ES-I3 (cell line): ENCODE data around the gene KLRK1.
"Not testable (repeated sequence)": the region's sequence is repeated elsewhere in the genome, so short reads cannot be mapped to it uniquely, and the experiment has no call there.

Experiments
- H3K36me3 ChIP-seq: 2 replicates; pipeline ENCODE4 v1.6.1; 2013; ENCODE audit warnings: mild to moderate bottlenecking, low read length, control low read depth, moderate library complexity; ENCODE audit not compliant: insufficient read depth
- H3K4me1 ChIP-seq: 2 replicates; pipeline ENCODE4 v1.6.1; 2013; ENCODE audit warnings: mild to moderate bottlenecking, control low read depth, low read length; ENCODE audit not compliant: insufficient read depth
- H3K9ac ChIP-seq: 2 replicates; pipeline ENCODE4 v1.6.1; 2013; ENCODE audit warnings: low read depth, mild to moderate bottlenecking, low read length, moderate library complexity
- H3K9me3 ChIP-seq: 2 replicates; pipeline ENCODE4 v1.6.1; 2013; ENCODE audit warnings: mild to moderate bottlenecking, low read length, moderate library complexity; ENCODE audit not compliant: control insufficient read depth, insufficient read depth

Gene KLRK1

GRCh38 chr12:10389904-10390303 is at the start of gene KLRK1:
Gene KLRK1 (minus strand): TSS chr12:10390041. CDS start chr12:10388810, 1,231 bp downstream.
- peaks cover 6% of the 10 kb centered on the region; the same call in 1 of the 2 replicates for H3K4me1 ChIP-seq
- H3K9me3 ChIP-seq = no peaks in the 10 kb centered on the region
- H3K36me3 ChIP-seq = no peaks in the 10 kb centered on the region
- H3K9ac ChIP-seq = no peak within 1 kb of the TSS

GRCh38 chr12:10437601-10438000 is 47.8 kb upstream of the KLRK1 start:
- H3K36me3 ChIP-seq, H3K9ac ChIP-seq, H3K4me1 ChIP-seq, H3K9me3 ChIP-seq: not testable (repeated sequence)

- H3K9me3 ChIP-seq, H3K4me1 ChIP-seq, H3K9ac ChIP-seq, H3K36me3 ChIP-seq: not testable (repeated sequence)
Measured at GRCh38 chr12:10435816-10436215, 46.0 kb upstream of the KLRK1 start, which contains the start of gene KLRC2. Gene KLRC2 (minus strand): TSS chr12:10436010. CDS start chr12:10435986, 24 bp downstream.

GRCh38 chr12:10430623-10431022 is 40.8 kb upstream of the KLRK1 start:
- not testable (repeated sequence) for H3K9ac ChIP-seq, H3K4me1 ChIP-seq, H3K36me3 ChIP-seq, H3K9me3 ChIP-seq

- H3K4me1 ChIP-seq, H3K36me3 ChIP-seq, H3K9me3 ChIP-seq, H3K9ac ChIP-seq: not testable (repeated sequence)
Measured at GRCh38 chr12:10425938-10426337, 36.1 kb upstream of the KLRK1 start.

GRCh38 chr12:10424260-10424899 is 34.5 kb upstream of the KLRK1 start:
- H3K9me3 ChIP-seq = not testable (repeated sequence)

GRCh38 chr12:10422159-10422558 is 32.3 kb upstream of the KLRK1 start:
- H3K9me3 ChIP-seq, H3K4me1 ChIP-seq, H3K36me3 ChIP-seq, H3K9ac ChIP-seq: not testable (repeated sequence)

More at GRCh38 chr12:10424260-10424899, 34.5 kb upstream of the KLRK1 start:
- not testable (repeated sequence) for H3K4me1 ChIP-seq, H3K9ac ChIP-seq, H3K36me3 ChIP-seq

- not testable (repeated sequence) for H3K36me3 ChIP-seq, H3K9ac ChIP-seq, H3K9me3 ChIP-seq, H3K4me1 ChIP-seq
Measured at GRCh38 chr12:10420334-10420733, 30.5 kb upstream of the KLRK1 start, which contains the start of gene KLRC3. Gene KLRC3 (minus strand): TSS chr12:10420595. CDS start chr12:10420550, 45 bp downstream.

GRCh38 chr12:10409392-10409791 is 19.6 kb upstream of the KLRK1 start, which contains the start of gene KLRC4:
Gene KLRC4 (minus strand): TSS chr12:10409757. CDS start chr12:10409575, 182 bp downstream.
- no peaks in the 10 kb centered on the region for H3K36me3 ChIP-seq
- H3K4me1 ChIP-seq = 0 out of 2 replicates have a peak, but pooled peaks cover 6% of the 10 kb centered on the region
- no peak within 1 kb of the TSS for H3K9ac ChIP-seq
- no peaks in the 10 kb centered on the region for H3K9me3 ChIP-seq

- Histone ChIP-seq H3K9ac (no peak overlapping the region), H3K4me1 (0 out of 2 replicates have a peak, but pooled peaks cover 6% of the 10 kb centered on the region), H3K36me3 (no peaks in the 10 kb centered on the region), H3K9me3 (no peaks in the 10 kb centered on the region)
Measured at GRCh38 chr12:10408842-10409241, 19.0 kb upstream of the KLRK1 start.

GRCh38 chr12:10406725-10407124 is 16.9 kb upstream of the KLRK1 start:
- Histone ChIP-seq H3K9me3 (no peaks in the 10 kb centered on the region), H3K9ac (no peak overlapping the region), H3K36me3 (no peaks in the 10 kb centered on the region), H3K4me1 (0 out of 2 replicates have a peak, but pooled peaks cover 6% of the 10 kb centered on the region)

- Histone ChIP-seq H3K9me3 (no peaks in the 10 kb centered on the region), H3K9ac (no peak overlapping the region), H3K36me3 (no peaks in the 10 kb centered on the region), H3K4me1 (0 out of 2 replicates have a peak, but pooled peaks cover 6% of the 10 kb centered on the region)
Measured at GRCh38 chr12:10405294-10405693, 15.5 kb upstream of the KLRK1 start.

- Histone ChIP-seq H3K9ac (no peak overlapping the region), H3K4me1 (0 out of 2 replicates have a peak, but pooled peaks cover 6% of the 10 kb centered on the region), H3K36me3 (no peaks in the 10 kb centered on the region), H3K9me3 (no peaks in the 10 kb centered on the region)
Measured at GRCh38 chr12:10404798-10405197, 15.0 kb upstream of the KLRK1 start.

GRCh38 chr12:10400829-10401228 is 11.0 kb upstream of the KLRK1 start:
- H3K9ac ChIP-seq = no peak overlapping the region
- no peaks in the 10 kb centered on the region for H3K36me3 ChIP-seq
- H3K4me1 ChIP-seq = peaks cover 6% of the 10 kb centered on the region
- H3K9me3 ChIP-seq = no peaks in the 10 kb centered on the region

GRCh38 chr12:10398168-10398567 is 8.3 kb upstream of the KLRK1 start:
- Histone ChIP-seq H3K9ac (no peak overlapping the region; the same call in 1 of the 2 replicates), H3K36me3 (no peaks in the 10 kb centered on the region), H3K9me3 (no peaks in the 10 kb centered on the region), H3K4me1 (peaks cover 18% of the 10 kb centered on the region)
